ENCODE data around the gene ALKBH5. TPM values are rescaled to one million over a fixed set of nuclear protein-coding genes. Genes with fewer than 3 reads are reported as not detected.

ALKBH5 gene
- total RNA-seq, 1 experiment from 2014 or later: 97.8 TPM

- no peak for TF ChIP-seq POLR2AphosphoS5 (IDR thresholded peaks at IDR 0.05; ENCODE audit: low read depth, low read length)
- TF ChIP-seq RAD21 (IDR thresholded peaks at IDR 0.05; ENCODE audit: low read depth): peak; percentile 88
- TF ChIP-seq EGR1 (IDR thresholded peaks at IDR 0.05; ENCODE audit: low read depth): no peak
- TF ChIP-seq ZFX (IDR thresholded peaks at IDR 0.05): no peak
- TF ChIP-seq REST (IDR thresholded peaks at IDR 0.05; ENCODE audit: low read depth): no peak
- TF ChIP-seq CBX3 (IDR thresholded peaks at IDR 0.05; ENCODE audit: low read depth): no peak
- TF ChIP-seq ELF1 (IDR thresholded peaks at IDR 0.05; ENCODE audit: borderline replicate concordance, low read depth): no peak
- TF ChIP-seq YY1 (IDR thresholded peaks at IDR 0.05; ENCODE audit: extremely low read depth, insufficient replicate concordance, low read depth, low read length): no peak
- TF ChIP-seq, protein P1, sequence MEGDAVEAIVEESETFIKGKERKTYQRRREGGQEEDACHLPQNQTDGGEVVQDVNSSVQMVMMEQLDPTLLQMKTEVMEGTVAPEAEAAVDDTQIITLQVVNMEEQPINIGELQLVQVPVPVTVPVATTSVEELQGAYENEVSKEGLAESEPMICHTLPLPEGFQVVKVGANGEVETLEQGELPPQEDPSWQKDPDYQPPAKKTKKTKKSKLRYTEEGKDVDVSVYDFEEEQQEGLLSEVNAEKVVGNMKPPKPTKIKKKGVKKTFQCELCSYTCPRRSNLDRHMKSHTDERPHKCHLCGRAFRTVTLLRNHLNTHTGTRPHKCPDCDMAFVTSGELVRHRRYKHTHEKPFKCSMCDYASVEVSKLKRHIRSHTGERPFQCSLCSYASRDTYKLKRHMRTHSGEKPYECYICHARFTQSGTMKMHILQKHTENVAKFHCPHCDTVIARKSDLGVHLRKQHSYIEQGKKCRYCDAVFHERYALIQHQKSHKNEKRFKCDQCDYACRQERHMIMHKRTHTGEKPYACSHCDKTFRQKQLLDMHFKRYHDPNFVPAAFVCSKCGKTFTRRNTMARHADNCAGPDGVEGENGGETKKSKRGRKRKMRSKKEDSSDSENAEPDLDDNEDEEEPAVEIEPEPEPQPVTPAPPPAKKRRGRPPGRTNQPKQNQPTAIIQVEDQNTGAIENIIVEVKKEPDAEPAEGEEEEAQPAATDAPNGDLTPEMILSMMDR (IDR thresholded peaks at IDR 0.05 in 2 of 3, conservative IDR thresholded peaks at IDR 0.05 in 1 of 3; ENCODE audit: borderline replicate concordance in 1 of 3, insufficient read depth in 1 of 3, low read depth in 2 of 3, low read length in 2 of 3): peak; percentile 63 to 76 (median 72); a peak in 5 of 6 replicates
- no peak for TF ChIP-seq ZBTB33 (IDR thresholded peaks at IDR 0.05; ENCODE audit: extremely low read depth, insufficient replicate concordance, low read length)
- TF ChIP-seq EZH2 (IDR thresholded peaks at IDR 0.05): no peak
- TF ChIP-seq SRF (IDR thresholded peaks at IDR 0.05; ENCODE audit: low read depth): no peak
- H3K4me3 ChIP-seq (replicated peaks in 1 of 2; ENCODE audit: low read depth in 1 of 2, low read length in 2 of 2): no peak overlapping the region
- ChIA-PET RAD21 (ENCODE audit: low non-redundant PET in 1 of 2, low total read pairs in 2 of 2, uncharacterized antibody in 2 of 2, unreplicated experiment in 2 of 2) (no interaction called here), POLR2A (no interaction called here), CTCF (interaction anchor here (1.0 to 1.3 kb wide), 2 partner anchors 72 to 76 kb away, joined by 3 read pairs; no protein-coding TSS in a partner anchor)
- H3K9me2 ChIP-seq (ENCODE audit: insufficient read depth): no peaks in the 10 kb centered on the region
- no TSS peak for BruUV-seq (replicated peaks)
- H3K9me3 ChIP-seq (ENCODE audit: control insufficient read depth in 1 of 2, insufficient read depth in 1 of 2, low read depth in 1 of 2, low read length in 2 of 2): no peaks in the 10 kb centered on the region
- peak overlapping the region; percentile 19; the same call in 1 of the 2 replicates for H3K27ac ChIP-seq (ENCODE audit: low read depth, low read length)
- H2AFZ ChIP-seq (ENCODE audit: low read depth, low read length, poor library complexity, severe bottlenecking): no peak overlapping the region
- no peak for DNase-seq (ENCODE audit: low read depth, low spot score)
- H3K4me1 ChIP-seq (ENCODE audit: control insufficient read depth in 1 of 2, insufficient read depth in 2 of 2, low read length in 2 of 2): peaks cover 0 to 12% of the 10 kb centered on the region in 2 experiments; a peak in 2 of 4 replicates
- H3K36me3 ChIP-seq (ENCODE audit: control insufficient read depth in 1 of 2, insufficient read depth in 2 of 2, low read length in 2 of 2): peaks cover 20 to 52% of the 10 kb centered on the region in 2 experiments
- peaks cover 6% of the 10 kb centered on the region; the same call in 1 of the 2 replicates for H4K20me1 ChIP-seq (ENCODE audit: insufficient read depth)
- H3K79me2 ChIP-seq (ENCODE audit: insufficient read depth, low read length): no peaks in the 10 kb centered on the region
- H3K9ac ChIP-seq (ENCODE audit: low read length): no peak overlapping the region
- no peaks in the 10 kb centered on the region for H3K27me3 ChIP-seq (ENCODE audit: insufficient read depth, low read length)
- no peak overlapping the region for H3K4me2 ChIP-seq (ENCODE audit: low read length)
- ATAC-seq: peak; percentile 69
- intact Hi-C loops (cut with micrococcal nuclease): loop anchor here (1.0 kb wide), 1 partner anchor 73 kb away; no protein-coding TSS in a partner anchor
Observed at GRCh38 chr17:18248300-18248731, 64.7 kb downstream of the ALKBH5 start.
